ENCODE results near the gene FIGNL2.

Gene FIGNL2

DNA sequence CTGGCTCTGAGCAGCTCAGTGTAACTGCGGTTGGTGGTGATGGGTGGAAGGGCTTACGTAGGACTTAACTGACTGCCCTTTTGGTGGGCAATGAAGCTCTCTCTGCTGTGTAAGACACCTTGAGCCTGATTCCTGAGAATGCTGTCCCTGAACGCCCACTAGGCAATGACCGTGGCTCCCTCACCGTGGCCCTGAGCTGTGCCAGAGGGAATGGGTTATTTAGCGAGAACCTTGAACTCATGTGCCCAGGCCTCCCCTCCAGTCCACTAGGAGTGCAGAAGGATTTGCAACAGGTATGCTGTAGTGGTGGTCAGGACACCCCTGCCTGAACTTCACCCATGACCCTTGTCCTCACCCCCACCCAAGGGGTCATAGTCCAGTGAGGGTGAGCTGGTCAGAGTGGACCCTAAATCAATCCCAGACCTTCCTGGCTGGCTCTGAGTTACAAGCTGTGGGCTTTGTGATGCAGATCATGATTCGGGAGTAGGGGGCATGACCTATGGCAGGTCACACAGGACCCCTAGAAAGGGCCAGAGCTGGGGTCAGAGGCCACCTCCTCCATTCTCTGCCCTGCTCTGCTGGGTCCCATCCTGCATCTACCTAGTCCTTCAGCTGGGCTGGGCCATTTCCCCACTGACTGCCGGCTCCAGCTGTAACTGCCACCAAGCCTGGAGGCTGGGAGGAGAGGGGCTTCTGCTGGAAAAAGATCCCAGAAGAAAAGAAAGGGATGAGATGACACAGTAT is 24.9 kb upstream of the FIGNL2 start:
- no peak for DNase-seq

DNA sequence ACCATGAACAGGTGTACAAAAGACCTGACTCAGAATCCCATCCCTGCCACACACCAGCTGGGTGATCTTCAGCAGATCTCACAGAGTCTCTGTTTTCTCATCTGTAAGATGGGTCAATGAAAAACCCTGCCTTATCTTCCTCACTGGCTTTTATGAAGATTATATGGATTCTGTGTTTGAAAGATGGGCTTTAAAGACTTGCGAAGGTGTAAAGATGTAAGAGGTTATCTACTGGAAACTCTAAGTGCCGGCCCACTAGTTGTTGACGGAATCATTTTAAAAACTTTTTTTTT is 24.1 kb upstream of the FIGNL2 start:
- no peak for DNase-seq

DNA sequence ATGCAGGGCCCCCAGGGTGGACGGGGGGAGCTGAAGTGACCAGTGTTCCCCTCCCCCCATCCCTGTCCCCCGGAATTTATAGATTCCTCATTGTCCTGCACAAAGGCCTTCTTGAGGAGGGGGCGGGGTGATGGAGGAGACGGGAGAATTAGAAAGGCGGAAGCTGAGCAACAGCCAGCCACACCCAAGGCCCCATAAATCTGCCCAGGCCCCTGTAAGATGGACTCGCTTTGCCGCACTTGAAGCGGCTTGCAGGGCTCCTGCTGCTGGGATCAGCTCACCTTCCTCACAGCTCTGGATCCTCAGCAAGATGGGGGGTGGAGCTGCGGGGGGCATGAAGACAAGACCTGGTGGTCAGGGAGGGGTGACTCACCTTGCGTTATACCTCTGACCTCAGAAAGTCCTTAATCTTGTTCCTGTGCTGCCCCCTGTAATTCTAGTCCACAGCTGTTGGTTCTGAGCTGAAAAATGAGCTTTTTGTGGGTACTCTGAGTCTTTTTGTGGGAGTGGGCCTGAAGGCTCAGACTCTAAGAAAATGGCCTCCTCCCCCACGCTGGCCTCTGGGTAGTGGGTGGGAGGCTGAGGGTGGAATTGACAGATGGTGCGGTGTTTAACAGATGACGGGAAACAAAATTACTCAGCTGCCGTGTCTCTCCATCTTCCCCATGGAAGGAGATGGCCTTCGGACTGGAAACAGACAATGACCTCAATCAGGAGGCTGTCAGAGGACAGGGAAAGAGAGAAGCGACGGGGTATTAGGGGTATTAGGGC is 23.6 kb upstream of the FIGNL2 start:
- DNase-seq = no peak

DNA sequence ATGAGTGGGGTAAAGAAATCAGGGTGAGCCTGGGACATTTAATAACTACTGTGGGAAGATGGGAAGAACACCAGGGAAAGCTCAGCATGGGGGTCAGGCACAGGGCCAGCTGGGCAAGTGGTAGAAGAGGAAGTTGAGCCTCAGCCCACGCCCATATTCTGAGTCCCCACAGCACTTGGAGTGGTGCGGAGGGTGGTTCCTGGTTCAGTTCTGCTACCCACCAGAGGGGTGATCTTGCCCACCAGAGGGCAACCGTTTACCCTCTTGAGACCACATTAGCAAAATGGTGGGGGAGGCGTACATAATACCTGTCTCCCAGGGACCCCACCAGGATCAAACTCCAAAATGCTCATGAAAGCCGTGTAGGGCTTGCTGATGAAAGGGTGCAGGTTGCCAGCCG is 22.6 kb upstream of the FIGNL2 start:
- DNase-seq = no peak

DNA sequence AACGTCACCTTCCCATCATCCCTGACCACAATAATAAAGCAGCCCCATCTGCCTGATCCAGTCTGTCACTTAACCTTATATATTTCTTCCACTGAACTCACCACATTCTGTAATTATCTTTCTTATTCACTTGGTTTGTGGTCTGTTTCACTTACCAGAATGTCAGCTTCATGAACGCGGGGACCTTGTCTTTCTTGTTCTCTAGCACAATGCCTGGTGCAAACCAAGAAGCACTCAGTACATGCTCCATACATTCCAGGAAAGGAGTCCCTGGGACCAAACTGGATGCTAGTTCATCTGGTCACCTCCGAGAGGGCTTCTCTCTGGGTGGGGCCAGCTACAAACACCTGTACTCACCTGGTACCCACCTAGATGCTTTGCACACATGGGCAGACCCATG is 22.0 kb upstream of the FIGNL2 start:
- no peak for DNase-seq

DNA sequence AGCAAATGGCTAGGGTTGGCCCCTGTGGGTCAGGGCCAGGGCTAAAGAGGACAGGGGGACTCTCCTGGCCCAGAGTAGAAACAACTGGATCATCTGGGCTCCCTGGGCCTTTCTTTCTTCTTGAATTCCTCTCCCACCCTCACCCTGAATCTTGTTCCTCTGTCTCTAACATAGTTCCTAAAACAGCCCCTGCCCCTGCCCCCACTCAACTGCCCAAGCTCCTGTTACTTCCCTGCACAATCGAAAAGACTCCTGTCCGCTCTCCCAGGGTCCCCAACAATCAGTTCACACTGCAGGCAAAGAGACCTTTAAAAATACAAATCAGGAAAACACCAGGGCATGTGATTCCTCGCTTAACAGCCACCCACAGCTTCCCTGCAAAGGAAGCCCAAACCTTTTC is 21.4 kb upstream of the FIGNL2 start:
- DNase-seq = no peak

DNA sequence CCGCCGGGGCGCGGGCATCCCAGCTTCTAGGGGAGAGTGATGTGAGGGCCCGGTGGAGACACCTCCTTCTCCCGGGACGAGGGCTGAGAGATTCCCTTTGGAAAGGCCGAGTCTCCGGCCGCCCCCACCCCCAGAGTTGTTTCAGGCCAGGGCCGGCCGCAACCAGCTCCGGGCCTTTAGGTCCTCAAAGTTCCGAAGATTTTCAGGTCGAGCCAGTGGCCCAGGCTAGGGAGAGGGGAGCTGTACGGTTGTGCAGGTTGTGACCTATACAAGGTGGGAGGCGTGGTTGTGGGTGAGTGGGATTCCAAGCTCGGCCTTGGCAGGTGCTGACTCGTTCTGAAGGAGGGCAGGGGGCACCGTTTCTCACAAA is 21.0 kb upstream of the FIGNL2 start:
- no peak for DNase-seq

DNA sequence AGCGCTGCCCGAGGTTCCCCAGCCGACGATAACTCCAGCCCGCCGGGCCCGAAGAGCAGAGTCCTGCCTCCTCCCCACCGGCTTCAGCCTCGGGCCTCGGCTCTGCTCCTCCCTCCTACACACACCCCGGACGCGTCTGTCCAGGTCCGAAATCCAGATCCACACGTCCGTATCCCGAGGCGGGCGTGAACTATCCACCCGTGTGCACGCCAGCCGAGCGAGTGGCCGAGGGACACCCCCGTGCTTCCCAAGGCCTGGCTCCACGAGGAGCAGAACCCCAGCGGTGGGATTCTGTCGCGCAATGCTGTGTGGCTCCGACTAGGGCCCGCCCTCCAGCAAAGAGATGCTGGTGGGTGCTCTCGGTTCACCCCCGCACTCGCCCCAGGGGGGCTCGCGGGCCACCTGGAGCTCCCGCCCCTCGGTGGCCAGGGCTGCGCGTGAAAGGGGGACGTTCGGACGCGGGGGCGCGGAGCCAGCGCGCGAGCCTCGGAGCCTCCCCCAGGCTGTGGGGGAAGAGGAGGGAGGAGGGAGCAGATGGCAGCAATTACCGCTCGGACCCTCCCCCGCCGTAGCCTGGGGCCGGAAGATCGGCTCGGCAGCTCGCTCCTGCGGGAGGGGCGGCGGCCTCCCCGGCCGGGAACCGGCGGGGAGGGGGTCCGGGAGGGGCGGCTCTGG is 20.4 kb upstream of the FIGNL2 start:
- DNase-seq = peak; percentile 37

DNA sequence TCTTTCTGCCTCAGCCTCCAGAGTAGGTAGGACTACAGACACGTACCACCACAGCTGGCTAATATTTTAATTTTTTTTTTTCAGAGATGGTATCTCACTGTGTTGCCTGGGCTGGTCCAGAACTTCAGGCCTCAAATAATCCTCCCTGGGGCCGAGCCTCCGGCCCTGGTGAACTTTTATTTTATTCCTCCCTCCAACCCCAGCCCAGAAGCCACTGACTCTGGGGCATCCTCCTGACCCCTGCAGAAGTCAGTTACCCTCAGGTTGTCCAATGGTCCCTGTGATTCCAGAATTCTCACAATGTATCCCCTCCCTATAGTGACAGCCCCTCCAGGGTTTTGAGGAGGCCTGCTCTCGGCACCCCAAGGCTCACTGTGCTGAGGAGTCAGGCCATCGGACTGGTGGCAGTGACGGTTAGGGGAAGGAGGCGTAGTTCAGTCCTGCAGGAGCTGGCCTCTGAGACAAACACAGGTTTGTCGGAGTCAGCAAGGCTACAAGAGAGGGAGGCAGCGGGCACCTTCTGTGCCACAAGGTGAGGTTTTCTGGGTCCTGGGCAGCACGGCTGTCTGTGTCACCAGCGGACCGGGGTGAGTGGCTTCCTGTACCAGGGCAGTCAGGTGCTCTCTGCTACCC is 19.4 kb upstream of the FIGNL2 start:
- no peak for DNase-seq

DNA sequence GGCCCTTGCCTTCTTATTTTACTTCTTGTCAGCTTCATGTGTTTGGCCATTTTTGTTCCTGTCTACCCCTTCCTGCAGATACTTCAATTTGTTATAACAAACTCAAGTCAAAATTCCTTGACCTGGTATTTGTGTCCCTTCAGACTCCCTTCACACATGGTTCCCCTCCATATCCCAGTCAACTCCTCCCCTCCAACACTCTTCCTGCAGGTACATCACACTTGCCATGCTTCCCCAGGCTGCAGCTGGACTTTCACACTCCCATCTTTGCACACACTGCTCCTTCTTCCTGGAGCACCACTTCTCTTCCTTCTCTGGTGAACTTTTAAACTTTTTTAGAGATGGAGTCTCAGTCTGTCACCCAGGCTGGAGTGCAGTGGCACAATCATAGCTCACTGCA is 18.9 kb upstream of the FIGNL2 start:
- no peak for DNase-seq

DNA sequence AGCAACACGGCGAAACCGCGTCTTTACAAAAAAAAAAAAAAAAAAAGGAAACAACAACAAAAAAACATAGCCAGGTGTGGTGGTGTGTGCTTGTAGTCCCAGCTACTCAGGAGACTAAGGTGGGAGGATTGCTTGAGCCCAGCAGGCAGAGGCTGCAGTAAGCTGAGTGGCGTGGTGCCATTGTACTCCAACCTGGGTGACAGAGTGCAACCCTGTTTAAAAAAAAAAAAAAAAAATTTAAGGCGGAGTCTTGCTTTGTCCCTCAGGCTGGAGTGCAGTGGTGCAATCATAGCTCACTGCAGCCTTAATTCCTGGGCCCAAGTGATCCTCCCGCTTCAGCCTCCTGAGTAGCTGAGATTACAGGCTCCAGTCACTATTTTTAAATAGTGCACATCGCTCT is 18.2 kb upstream of the FIGNL2 start:
- DNase-seq = no peak

DNA sequence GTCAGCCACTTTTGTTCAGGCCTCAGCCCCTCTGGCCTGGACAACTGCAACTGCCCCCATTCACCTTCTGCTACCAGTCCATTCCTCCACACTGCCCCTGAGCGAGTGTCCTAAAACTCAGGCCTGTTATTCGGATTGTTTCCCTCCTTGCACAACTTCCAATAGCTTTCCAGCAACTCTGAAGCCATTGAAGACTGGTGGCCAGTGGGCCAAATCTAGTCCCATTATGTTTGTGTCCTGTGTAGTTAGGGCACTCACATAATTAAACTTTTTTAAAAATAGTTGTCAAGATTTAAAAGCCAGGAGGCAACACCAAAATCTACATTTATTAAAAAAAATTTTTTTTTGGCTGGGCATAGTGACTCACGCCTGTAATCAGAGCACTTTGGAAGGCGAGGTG is 17.8 kb upstream of the FIGNL2 start:
- no peak for DNase-seq

DNA sequence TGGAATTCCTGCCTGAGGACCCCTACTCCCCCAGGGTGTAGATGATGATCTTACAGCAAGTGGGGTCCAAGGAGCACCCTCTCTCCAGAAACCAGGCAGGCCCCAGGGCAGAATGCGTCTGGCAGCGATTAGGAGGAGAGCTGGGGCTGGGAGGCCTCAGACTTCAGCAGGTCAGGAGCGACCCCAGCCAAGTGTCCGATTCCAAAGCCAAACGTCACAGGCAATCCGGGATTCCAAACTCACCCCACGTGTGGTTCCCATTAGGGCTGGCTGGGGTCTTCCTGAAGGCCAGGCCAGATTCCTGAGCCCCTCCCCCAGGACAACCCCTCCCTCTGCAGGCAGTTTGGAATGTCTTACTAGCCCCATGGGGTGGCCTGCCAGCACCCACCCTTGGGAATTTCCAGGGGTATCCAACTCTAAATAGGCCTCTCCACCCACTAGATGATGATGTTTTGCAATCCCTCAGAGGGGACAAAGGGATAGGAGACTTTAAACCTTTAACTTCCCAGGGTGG is 17.3 kb upstream of the FIGNL2 start:
- no peak for DNase-seq

DNA sequence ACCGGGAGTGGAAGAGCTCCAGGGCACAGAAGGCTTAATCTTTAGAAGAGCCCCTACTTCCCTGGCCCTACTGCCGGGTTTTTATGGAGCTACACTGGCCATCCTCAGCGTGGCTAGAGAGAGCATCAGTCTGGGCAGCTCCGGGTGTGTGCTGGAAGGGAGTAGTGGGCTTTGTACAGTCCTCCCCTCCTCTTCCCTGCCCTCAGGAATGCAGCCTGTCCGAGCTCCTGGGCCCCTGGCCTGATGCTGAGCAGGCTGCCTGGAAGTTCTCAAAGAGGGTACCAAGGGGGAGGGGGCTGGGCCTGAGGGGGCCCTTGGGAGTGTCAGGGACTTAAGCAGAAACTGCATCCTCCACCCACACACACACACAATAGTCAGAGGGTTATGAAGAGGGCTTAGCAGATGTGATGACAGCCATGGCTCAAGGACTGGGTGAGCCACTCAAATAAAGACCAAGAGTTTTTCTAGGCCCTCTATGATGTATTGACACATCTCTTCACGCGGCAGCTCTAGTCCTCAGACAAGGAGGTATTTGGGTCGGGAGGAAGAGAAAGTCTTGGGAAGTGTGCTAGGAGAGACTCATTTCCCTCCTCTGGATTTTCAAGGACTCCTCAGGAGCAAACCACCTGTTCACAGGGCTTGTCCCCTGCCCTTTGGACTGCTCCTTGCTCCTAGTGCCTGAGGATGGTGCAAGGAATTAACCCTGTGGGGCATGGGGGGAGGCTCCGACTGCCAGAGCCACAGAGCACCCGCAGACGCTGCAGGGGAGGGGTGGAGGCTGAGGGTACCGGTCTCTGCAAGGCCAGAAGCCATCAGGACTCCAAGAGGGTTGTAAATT is 16.5 kb upstream of the FIGNL2 start:
- peak; percentile 32 for DNase-seq

DNA sequence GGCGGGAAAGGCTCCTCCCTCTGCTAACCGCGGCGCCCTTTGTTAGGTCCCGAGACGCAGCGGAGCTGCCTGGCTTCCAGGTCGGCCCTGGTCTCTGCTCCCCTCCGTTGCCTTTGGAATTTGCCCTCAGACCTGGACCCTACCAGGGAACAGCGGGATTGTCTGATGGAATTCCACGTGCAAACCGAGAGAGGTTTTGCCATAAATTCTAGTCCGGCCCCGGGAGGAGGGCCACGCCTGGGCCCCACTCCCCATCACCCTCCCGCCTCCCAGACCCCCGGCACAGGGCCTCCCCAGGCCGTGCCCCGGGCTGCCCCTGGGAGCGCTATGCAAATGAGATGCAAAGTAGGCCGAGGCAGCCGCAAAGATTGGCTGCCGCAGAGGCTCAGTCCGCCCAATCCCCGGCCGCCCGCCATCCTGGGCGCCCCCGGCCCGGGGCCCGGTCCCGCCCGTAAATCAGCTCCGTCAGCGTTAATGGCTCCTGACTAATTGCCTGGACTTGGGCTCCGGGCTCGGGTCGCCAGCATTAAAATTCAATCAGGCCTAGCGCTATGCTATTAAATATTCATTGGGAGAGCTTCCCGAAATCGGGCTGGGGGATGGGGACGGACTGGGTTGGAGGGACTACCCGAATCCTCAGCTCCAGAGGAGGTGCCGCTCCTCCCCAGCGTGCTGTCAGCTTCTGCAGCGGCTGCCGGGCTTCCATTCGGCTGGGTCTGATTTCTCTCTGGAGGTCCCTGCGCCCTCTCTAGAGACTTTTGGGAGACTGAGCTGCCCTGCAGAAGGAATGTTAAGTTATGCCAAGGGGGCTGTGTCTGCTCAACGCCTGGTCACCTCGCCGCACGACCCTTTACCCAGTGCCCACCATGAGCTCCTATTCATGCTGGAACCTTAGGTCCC is 15.7 kb upstream of the FIGNL2 start:
- peak; percentile 38 for DNase-seq

DNA sequence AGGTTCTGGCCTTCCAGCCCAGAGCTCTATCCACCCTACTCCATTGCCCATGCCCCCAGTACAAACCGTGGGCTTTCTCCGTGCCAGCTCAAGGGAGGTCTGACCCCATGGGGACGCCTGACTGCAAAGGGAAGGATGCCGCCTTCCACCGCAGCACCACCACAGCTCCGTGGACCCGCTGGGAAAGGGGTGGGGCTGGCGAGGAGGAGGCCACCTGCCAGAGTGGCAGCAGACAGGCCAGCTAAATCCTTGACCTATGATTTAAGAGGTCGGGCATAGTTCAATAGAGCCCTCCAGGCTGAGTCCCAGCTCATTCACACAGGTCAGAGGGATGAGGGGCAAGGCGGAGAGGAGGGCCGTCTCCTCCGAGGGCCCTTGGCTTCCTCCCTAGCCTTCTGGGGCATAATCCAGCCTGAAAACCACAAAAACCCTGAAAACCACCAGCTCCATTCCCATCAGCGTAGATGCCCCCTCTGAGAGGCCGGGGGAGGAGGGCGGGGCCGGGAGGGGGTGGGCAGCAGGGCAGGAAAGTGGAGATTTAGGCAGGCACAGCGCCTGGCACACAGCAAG is 14.9 kb upstream of the FIGNL2 start:
- DNase-seq = no peak

DNA sequence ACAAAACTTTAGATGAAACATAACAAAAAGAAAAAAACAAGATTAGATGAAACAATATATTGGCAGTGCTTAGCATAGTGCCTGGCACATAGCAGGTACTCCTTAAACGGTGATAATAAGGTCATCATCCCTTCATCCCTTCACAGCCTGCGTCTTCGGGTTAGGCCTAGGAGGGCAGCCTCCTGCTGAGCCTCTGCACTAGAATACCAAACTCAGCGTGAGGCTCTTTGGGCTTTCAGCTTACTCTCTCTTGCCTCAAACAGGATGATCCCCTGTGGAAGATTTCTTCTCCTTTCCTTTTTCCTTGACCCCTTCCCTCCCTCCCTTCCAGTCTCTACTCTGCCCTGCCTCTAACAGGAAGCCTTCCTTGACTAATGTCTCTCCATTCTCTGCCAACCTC is 14.4 kb upstream of the FIGNL2 start:
- DNase-seq = no peak

DNA sequence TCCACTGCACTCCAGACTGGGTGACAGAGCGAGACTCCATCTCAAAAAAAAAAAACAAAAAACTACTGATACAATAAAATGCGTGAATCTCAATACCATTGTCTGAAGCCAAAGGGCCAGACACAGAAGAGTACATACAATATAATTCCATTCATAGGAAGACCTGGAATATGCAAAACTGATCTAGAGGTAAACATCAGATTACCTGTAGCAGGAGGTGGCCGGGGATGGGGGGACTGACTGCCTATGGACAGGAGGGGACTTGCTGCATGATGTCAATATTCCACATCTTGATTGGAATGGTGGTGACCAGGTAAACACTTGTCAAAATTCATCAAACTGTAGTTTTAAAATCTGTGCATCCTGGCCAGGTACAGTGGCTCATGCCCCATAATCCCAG is 12.5 kb upstream of the FIGNL2 start:
- no peak for DNase-seq

DNA sequence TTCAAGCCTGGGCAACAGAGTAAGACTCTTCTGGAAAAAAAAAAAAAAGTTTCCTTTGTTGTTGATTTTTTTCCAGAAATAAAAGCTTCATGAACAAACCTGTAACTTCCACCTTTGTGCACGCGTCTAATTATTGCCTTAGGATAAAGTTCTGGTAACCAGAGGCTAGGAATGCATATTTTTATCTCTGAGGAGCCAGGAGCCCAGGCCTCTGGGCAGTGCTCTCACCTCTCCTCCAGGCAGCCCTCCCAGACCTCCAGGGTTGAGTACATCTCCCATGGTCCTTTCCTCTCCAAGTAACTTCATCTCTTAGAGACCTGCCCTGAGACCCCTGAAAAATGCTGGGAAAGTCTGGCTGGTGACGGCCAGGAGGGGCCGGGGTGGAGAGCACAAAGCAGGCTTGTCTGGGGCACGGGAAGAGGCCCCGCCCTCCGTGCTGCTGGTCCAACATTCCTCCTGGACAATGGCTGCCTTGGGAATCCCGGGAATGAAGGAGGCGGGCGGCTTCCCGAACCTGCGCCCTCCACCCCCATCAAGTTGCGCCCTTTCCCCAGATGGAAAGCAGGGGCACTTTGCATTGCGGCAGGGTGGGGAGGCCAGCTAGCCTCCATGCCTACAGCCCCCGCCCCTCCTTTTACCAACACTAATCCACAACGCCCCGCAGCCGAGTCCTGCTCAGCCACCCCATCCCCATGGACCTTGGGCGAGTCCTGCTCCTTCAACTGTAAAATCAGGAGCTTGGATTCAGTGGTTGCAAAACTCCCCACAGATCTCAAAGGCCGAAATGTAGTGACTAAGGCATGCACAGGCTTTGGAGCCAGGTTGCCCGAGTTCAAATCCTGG is 7.3 kb upstream of the FIGNL2 start:
- DNase-seq = peak; percentile 47

DNA sequence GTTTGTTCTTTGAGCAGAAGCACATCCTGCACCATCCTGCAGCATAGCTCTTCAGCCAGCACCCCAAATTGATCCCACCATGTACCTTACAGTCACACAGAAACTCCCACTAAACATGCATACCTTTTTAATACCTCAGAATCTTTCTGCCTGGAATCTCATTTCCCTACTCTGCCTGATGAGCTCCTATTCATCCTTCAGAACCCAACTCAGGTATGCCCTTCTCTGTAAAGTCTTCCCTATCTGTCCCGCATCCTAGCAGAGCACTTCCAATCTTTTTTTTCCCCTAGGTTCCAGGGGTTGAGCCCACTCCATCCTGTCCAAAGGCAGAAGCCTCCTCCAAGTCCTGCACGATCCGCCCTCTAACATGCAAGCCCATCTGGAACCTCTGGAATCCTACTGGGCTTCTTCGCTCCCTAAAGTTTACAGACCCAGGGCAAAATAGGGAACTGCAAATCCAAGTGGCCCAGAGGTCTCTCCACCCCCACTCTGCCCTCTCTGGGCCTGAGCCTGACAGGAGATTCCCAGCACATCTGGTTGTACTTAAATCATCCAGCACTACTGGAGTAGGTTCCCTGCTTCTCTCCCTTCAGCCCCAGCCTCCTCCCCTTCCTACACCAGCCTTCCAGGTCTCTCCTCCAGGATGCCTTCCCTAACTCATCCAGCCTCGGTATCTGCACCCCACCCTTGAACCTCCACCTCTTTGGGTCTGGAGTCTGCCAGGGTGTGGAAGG is 4.1 kb upstream of the FIGNL2 start:
- no peak for DNase-seq
